ENCODE results near the gene PLA2G12A.

DNA sequence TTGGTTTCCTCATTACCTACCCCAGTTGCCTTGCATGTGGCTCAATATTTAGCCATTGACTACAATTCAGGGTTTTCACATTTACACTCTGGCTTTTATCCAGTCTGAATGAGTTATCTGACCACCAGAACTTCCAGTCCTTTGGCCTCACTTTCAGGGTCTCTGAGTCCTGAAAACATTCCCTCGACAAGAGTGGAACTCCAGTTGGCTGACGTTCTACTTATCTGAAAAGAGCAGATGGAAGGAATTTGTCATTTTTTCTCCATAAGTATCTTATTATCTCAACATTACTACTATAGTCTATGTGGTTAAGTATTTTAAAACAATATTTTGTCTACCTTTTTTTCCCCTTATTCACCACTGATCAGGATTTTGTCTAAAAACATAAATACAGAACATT, 21.4 kb downstream of the PLA2G12A start:
- TF ChIP-seq, protein P1, sequence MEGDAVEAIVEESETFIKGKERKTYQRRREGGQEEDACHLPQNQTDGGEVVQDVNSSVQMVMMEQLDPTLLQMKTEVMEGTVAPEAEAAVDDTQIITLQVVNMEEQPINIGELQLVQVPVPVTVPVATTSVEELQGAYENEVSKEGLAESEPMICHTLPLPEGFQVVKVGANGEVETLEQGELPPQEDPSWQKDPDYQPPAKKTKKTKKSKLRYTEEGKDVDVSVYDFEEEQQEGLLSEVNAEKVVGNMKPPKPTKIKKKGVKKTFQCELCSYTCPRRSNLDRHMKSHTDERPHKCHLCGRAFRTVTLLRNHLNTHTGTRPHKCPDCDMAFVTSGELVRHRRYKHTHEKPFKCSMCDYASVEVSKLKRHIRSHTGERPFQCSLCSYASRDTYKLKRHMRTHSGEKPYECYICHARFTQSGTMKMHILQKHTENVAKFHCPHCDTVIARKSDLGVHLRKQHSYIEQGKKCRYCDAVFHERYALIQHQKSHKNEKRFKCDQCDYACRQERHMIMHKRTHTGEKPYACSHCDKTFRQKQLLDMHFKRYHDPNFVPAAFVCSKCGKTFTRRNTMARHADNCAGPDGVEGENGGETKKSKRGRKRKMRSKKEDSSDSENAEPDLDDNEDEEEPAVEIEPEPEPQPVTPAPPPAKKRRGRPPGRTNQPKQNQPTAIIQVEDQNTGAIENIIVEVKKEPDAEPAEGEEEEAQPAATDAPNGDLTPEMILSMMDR (IDR thresholded peaks at IDR 0.05) = no peak
- no peak for TF ChIP-seq POLR2A (IDR thresholded peaks at IDR 0.05)

Data from upper lobe of left lung (tissue), 4 donors.